HG03575 (cell line): Measurements from ENCODE around the gene MS4A8.
"Not testable (repeated sequence)": the region's sequence is repeated elsewhere in the genome, so short reads cannot be mapped to it uniquely, and the experiment has no call there.

ENCODE experiments used
- ATAC-seq: cut with Tn5 transposase; IDR thresholded peaks from one replicate; pipeline ENCODE4 v1.9.1; 2021; ENCODE audit not compliant: unreplicated experiment, insufficient number of reproducible peaks, low FRiP score; ENCODE audit errors: extremely low read depth

MS4A8 gene

GRCh38 chr11:60699284-60699691 is at the start of gene MS4A8:
TSS of gene MS4A8 (plus strand) at chr11:60699612. CDS start at chr11:60700861, 1,249 bp downstream.
- no peak for ATAC-seq

- ATAC-seq: no peak
Measured at GRCh38 chr11:60657888-60658287, 41.5 kb upstream of the MS4A8 start.

GRCh38 chr11:60658409-60658808 is 41.0 kb upstream of the MS4A8 start:
- no peak for ATAC-seq

- ATAC-seq: no peak
Measured at GRCh38 chr11:60672255-60672654, 27.2 kb upstream of the MS4A8 start.

- ATAC-seq: not testable (repeated sequence)
Measured at GRCh38 chr11:60678231-60678630, 21.2 kb upstream of the MS4A8 start.

GRCh38 chr11:60679879-60680278 is 19.5 kb upstream of the MS4A8 start:
- no peak for ATAC-seq

GRCh38 chr11:60680455-60681119 is 18.8 kb upstream of the MS4A8 start:
- ATAC-seq: no peak

GRCh38 chr11:60684541-60684848 is 14.9 kb upstream of the MS4A8 start:
- not testable (repeated sequence) for ATAC-seq

GRCh38 chr11:60691661-60692060 is 7.8 kb upstream of the MS4A8 start:
- no peak for ATAC-seq

- ATAC-seq: no peak
Measured at GRCh38 chr11:60699936-60700335, 524 bp downstream of the MS4A8 start.

- no peak for ATAC-seq
Measured at GRCh38 chr11:60700689-60701468, 1.5 kb downstream of the MS4A8 start.

GRCh38 chr11:60701469-60701818 is 2.0 kb downstream of the MS4A8 start:
- no peak for ATAC-seq

GRCh38 chr11:60703374-60703773 is 4.0 kb downstream of the MS4A8 start:
- no peak for ATAC-seq

- no peak for ATAC-seq
Measured at GRCh38 chr11:60705895-60706294, 6.5 kb downstream of the MS4A8 start.

- no peak for ATAC-seq
Measured at GRCh38 chr11:60706931-60707330, 7.5 kb downstream of the MS4A8 start.

GRCh38 chr11:60710482-60710881 is 11.1 kb downstream of the MS4A8 start:
- ATAC-seq: no peak

GRCh38 chr11:60711276-60711675 is 11.9 kb downstream of the MS4A8 start:
- ATAC-seq: no peak

GRCh38 chr11:60713423-60713822 is 14.0 kb downstream of the MS4A8 start:
- ATAC-seq: not testable (repeated sequence)

GRCh38 chr11:60717956-60718355 is 18.5 kb downstream of the MS4A8 start:
- ATAC-seq: no peak

- ATAC-seq: no peak
Measured at GRCh38 chr11:60718524-60719316, 19.3 kb downstream of the MS4A8 start.
